Stimulated activated naive B cell treated with anti-CD40 and anti-IgM and Interleukin-4, amounts not matched to agents 10 μg/mL and 1 μg/mL and 100 μg/mL, for 72 hours (primary cell): ENCODE data around the gene TRIM33.
"Not testable (repeated sequence)": the region's sequence is repeated elsewhere in the genome, so short reads cannot be mapped to it uniquely, and the experiment has no call there.

Experiments used
- ATAC-seq, 2 donors: fragments of 150-1000 bp; cut with Tn5 transposase; replicated peaks; 2 replicates each; pipeline ENCODE4 v1.10.0; 2021; ENCODE audit warnings: moderate library complexity in 1 of 2
- DNase-seq: peaks from one replicate; pipeline ENCODE4 v3.0.0; 2021
- H3K27ac Mint-ChIP-seq: one replicate; pipeline ENCODE4 v1.8.0; 2022; ENCODE audit warnings: mild to moderate bottlenecking, mixed read lengths
- H3K27me3 Mint-ChIP-seq, 2 donors: one replicate each; pipeline ENCODE4 v1.8.0; 2022; ENCODE audit warnings: mixed read lengths in 2 of 2
- H3K36me3 Mint-ChIP-seq, 2 donors: one replicate each; pipeline ENCODE4 v1.8.0; 2022; ENCODE audit warnings: mixed read lengths in 2 of 2, mild to moderate bottlenecking in 1 of 2
- H3K4me1 Mint-ChIP-seq, 2 donors: one replicate each; pipeline ENCODE4 v1.8.0; 2022; ENCODE audit warnings: mixed read lengths in 2 of 2, mild to moderate bottlenecking in 1 of 2
- H3K4me3 Mint-ChIP-seq, 2 donors: one replicate each; pipeline ENCODE4 v1.8.0; 2022; ENCODE audit warnings: mild to moderate bottlenecking in 2 of 2, mixed read lengths in 2 of 2, moderate library complexity in 1 of 2
- H3K9me3 Mint-ChIP-seq, 2 donors: one replicate each; pipeline ENCODE4 v1.8.0; 2022; ENCODE audit warnings: mixed read lengths in 2 of 2, mild to moderate bottlenecking in 1 of 2

Gene TRIM33

DNA sequence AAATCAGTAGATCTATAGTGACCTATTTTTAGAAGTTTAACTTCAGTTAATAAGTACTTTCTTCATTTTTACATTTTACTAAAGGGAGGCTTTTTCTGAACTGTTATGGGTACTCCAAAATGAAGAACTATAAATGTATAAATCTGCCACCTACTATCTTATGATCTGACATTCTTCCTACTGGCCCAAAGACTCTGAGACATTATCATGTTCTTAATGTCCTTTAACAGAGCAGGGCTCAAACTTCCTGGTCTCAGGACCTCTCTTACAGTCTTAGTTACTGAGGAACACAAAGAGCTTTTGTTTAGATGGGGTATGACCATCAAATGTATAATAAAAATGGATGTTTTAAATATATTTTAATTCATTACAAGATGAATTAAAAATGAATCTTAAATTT is 8.9 kb downstream of the TRIM33 start:
- no peak overlapping the region for H3K4me3 Mint-ChIP-seq
- ATAC-seq (no peak), DNase-seq (no peak)
- H3K9me3 Mint-ChIP-seq = no peaks in the 10 kb centered on the region
- peaks cover 24 to 26% of the 10 kb centered on the region in 2 donors for H3K36me3 Mint-ChIP-seq
- peaks cover 25 to 52% of the 10 kb centered on the region in 2 donors for H3K4me1 Mint-ChIP-seq
- H3K27ac Mint-ChIP-seq = no peak overlapping the region
- no peaks in the 10 kb centered on the region for H3K27me3 Mint-ChIP-seq

GRCh38 chr1:114499478-114499877 is 11.5 kb downstream of the TRIM33 start:
- H3K27ac Mint-ChIP-seq = no peak overlapping the region
- peaks cover 15 to 16% of the 10 kb centered on the region in 2 donors for H3K36me3 Mint-ChIP-seq
- ATAC-seq = no peak
- no peaks in the 10 kb centered on the region for H3K9me3 Mint-ChIP-seq
- peaks cover 25 to 49% of the 10 kb centered on the region in 2 donors for H3K4me1 Mint-ChIP-seq
- no peak for DNase-seq
- no peaks in the 10 kb centered on the region for H3K27me3 Mint-ChIP-seq
- H3K4me3 Mint-ChIP-seq = no peak overlapping the region

DNA sequence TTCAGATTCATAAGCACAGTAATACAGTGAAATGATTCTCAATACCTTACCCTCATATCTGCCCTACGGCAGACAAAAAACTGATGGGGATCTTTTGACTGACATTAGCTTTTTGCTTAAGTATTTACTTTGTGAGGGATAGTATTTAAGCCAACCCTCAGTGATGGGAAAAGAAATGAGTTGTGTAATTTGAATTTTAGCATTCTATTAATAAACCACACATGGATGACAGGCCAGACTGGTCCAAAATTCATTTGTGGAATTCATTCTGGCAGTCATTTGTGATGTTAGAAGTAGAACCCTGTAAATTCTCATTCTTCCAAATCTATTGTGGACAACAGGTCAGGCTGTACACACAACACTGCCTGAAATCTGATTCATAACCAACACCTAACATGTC is 14.9 kb downstream of the TRIM33 start:
- no peak for ATAC-seq
- H3K27ac Mint-ChIP-seq = no peak overlapping the region

GRCh38 chr1:114495486-114495885 is 15.5 kb downstream of the TRIM33 start:
- Mint-ChIP-seq H3K4me3 (no peak overlapping the region), H3K9me3 (peaks cover 4 to 9% of the 10 kb centered on the region in 2 donors), H3K27ac (no peak overlapping the region), H3K4me1 (peaks cover 24 to 50% of the 10 kb centered on the region in 2 donors), H3K36me3 (peaks cover 27 to 40% of the 10 kb centered on the region in 2 donors), H3K27me3 (no peaks in the 10 kb centered on the region)
- ATAC-seq (no peak), DNase-seq (no peak)

More for the DNA sequence above, 14.9 kb downstream of the TRIM33 start:
- no peaks in the 10 kb centered on the region for H3K27me3 Mint-ChIP-seq
- H3K4me1 Mint-ChIP-seq = peaks cover 22 to 45% of the 10 kb centered on the region in 2 donors
- H3K9me3 Mint-ChIP-seq = peaks cover 4 to 9% of the 10 kb centered on the region in 2 donors
- DNase-seq = no peak
- H3K4me3 Mint-ChIP-seq = no peak overlapping the region
- H3K36me3 Mint-ChIP-seq = peaks cover 27 to 36% of the 10 kb centered on the region in 2 donors

DNA sequence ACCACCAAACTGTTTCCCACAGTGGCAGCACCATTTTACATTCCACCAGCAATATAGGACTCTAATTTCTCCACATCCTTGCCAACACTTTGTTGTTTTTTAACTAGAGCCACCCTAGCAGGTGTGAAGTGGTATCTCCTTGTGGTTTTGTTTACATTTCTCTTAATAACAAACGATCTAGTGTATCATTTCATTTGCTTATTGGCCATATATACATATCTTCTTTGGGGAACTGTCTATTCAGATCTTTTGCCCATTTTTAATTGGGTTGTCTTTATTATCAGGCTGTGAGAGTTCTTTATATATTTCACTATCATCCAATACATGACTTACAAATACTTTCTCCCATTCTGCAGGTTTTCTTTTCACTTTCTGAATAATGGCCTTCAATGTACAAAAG is 18.0 kb downstream of the TRIM33 start:
- H3K4me1 Mint-ChIP-seq = peaks cover 25 to 56% of the 10 kb centered on the region in 2 donors
- ATAC-seq = no peak
- H3K36me3 Mint-ChIP-seq = peaks cover 21 to 39% of the 10 kb centered on the region in 2 donors
- H3K9me3 Mint-ChIP-seq = peaks cover 4 to 9% of the 10 kb centered on the region in 2 donors
- no peak overlapping the region for H3K27ac Mint-ChIP-seq
- no peak for DNase-seq
- no peak overlapping the region for H3K4me3 Mint-ChIP-seq
- no peaks in the 10 kb centered on the region for H3K27me3 Mint-ChIP-seq

- Mint-ChIP-seq H3K4me1 (peaks cover 23 to 50% of the 10 kb centered on the region in 2 donors), H3K4me3 (no peak overlapping the region), H3K27me3 (no peaks in the 10 kb centered on the region), H3K27ac (no peak overlapping the region), H3K9me3 (peaks cover 4 to 10% of the 10 kb centered on the region in 2 donors), H3K36me3 (peaks cover 26 to 51% of the 10 kb centered on the region in 2 donors)
- no peak for DNase-seq
- ATAC-seq = no peak
These were observed 20.7 kb downstream of the TRIM33 start for GRCh38 chr1:114490274-114490693.

DNA sequence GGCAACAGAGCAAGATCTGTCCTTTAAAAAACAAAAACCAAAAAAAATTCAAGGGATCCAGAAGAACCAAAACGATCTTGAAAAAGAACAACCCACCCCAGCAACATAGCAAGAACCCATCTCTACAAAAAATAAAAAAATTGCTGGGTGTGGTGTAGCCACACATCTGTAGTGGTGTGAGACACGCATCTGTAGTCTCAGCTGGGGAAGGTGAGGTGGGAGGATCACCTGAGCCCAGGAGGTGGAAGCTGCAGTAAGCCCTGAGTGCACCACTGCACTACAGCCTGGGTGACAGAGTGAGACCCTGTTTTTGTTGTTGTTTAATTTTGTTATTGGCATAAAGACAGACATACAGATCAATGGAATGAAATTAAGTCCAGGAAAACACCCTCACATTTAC is 22.3 kb downstream of the TRIM33 start:
- Mint-ChIP-seq H3K27me3 (no peaks in the 10 kb centered on the region), H3K4me1 (peaks cover 23 to 51% of the 10 kb centered on the region in 2 donors), H3K27ac (no peak overlapping the region), H3K9me3 (peaks cover 4 to 10% of the 10 kb centered on the region in 2 donors), H3K4me3 (no peak overlapping the region), H3K36me3 (peaks cover 26 to 48% of the 10 kb centered on the region in 2 donors)
- DNase-seq (no peak), ATAC-seq (peak in 1 of 2 donors; percentile 31)

DNA sequence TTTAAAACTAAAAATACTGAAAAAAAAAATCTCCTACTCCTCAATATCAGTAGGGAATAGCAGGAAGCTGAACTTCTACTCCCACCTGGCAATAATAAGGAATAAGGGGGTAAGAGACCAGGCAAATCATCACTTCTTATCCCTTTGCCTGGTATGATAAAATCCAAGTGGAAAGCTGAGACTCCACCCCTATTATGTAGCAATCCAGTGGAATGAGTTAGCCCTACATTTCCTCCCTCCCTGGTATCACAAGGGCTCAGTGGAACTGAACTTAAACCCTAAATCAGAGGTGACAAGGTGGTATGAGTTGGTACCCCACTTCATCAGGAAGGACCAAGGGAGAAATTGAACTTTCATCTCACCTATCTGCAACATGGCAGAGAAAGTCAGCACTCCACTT is 25.7 kb downstream of the TRIM33 start:
- Mint-ChIP-seq H3K27ac (no peak overlapping the region), H3K9me3 (peaks cover 2 to 15% of the 10 kb centered on the region in 2 donors), H3K36me3 (peaks cover 33 to 49% of the 10 kb centered on the region in 2 donors), H3K27me3 (no peaks in the 10 kb centered on the region), H3K4me1 (peaks cover 35 to 60% of the 10 kb centered on the region in 2 donors), H3K4me3 (no peak overlapping the region)
- no peak for ATAC-seq
- no peak for DNase-seq

- Mint-ChIP-seq H3K4me1 (peaks cover 33 to 52% of the 10 kb centered on the region in 2 donors), H3K36me3 (peaks cover 43 to 53% of the 10 kb centered on the region in 2 donors), H3K27ac (peak overlapping the region; percentile 90), H3K4me3 (peak overlapping the region; percentile 14 to 41), H3K27me3 (no peaks in the 10 kb centered on the region), H3K9me3 (peaks cover 9 to 27% of the 10 kb centered on the region in 2 donors)
- peak; percentile 92 to 98 for ATAC-seq
- peak; percentile 26 for DNase-seq
These were observed 28.4 kb downstream of the TRIM33 start for GRCh38 chr1:114482585-114482984.

- H3K27me3 Mint-ChIP-seq, ATAC-seq, H3K4me3 Mint-ChIP-seq, DNase-seq, H3K27ac Mint-ChIP-seq: not testable (repeated sequence)
- H3K4me1 Mint-ChIP-seq = peaks cover 32 to 50% of the 10 kb centered on the region in 2 donors
- peaks cover 7 to 27% of the 10 kb centered on the region in 2 donors for H3K9me3 Mint-ChIP-seq
- H3K36me3 Mint-ChIP-seq = peaks cover 35 to 47% of the 10 kb centered on the region in 2 donors
These were observed 31.4 kb downstream of the TRIM33 start for GRCh38 chr1:114479636-114480035.

DNA sequence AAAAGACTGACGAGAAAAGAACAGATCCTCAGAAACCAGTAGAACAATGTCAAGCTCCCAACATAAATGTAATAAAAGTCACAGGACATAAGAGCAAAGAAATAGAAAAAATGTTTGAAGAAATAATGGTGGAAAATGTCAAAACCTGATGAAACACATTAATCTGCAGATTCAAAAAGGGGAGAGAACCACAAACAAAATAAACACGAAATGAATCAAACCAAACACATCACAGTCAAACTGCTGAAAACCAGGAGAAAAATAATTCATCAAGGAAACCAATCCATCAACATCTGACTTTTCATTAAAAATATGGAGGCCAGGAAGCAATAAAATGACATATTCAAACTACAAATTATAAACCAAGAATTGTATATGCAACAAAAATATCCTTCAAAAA is 31.9 kb downstream of the TRIM33 start:
- Mint-ChIP-seq H3K27me3 (no peaks in the 10 kb centered on the region), H3K27ac (peak overlapping the region; percentile 25), H3K9me3 (peaks cover 7 to 27% of the 10 kb centered on the region in 2 donors), H3K4me1 (peaks cover 32 to 52% of the 10 kb centered on the region in 2 donors), H3K4me3 (no peak overlapping the region), H3K36me3 (peaks cover 35 to 47% of the 10 kb centered on the region in 2 donors)
- ATAC-seq (no peak), DNase-seq (no peak)

DNA sequence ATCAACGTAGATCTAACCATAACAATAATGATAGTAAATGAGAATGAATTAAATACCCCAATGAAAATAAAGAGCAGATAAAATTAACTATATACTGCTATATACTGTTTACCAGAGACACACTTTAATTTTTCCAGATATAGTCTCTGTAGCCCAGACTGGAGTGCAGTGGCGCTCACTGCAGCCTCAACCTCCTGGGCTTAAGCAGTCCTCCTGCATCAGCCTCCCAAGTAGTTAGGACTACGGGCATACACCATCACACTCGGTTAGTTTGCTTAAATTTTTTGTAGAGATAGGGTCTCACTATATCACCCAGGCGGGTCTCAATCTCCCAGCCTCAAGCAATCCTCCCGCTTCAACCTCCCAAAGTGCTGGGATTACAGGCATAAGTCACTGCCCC is 37.2 kb downstream of the TRIM33 start:
- Mint-ChIP-seq H3K36me3 (peaks cover 30 to 38% of the 10 kb centered on the region in 2 donors), H3K27ac (no peak overlapping the region), H3K27me3 (no peaks in the 10 kb centered on the region), H3K4me3 (no peak overlapping the region), H3K9me3 (peaks cover 4 to 11% of the 10 kb centered on the region in 2 donors), H3K4me1 (peaks cover 22 to 58% of the 10 kb centered on the region in 2 donors)
- ATAC-seq (no peak), DNase-seq (no peak)

DNA sequence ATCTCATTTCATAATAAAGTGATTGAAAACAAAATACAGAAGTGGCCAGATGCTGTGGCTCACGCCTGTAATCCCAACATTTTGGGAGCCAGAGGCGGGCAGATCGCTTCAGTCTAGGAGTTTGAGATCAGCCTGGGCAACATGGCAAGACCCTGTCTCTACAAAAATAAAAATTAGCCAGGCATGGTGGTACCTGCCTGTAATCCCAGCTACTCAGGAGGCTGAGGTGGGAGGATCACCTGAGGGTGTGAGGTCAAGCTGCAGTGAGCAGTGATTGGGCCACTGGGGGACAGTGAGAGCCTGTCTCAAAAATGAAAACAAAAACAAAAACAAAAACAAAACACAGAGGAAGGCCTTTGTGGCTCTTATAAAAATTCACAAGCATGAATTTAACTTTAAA is 38.6 kb downstream of the TRIM33 start:
- H3K27ac Mint-ChIP-seq = no peak overlapping the region
- ATAC-seq (no peak), DNase-seq (no peak)
- no peaks in the 10 kb centered on the region for H3K27me3 Mint-ChIP-seq
- no peak overlapping the region for H3K4me3 Mint-ChIP-seq
- H3K4me1 Mint-ChIP-seq = peaks cover 27 to 65% of the 10 kb centered on the region in 2 donors
- H3K9me3 Mint-ChIP-seq = peaks cover 4 to 5% of the 10 kb centered on the region in 2 donors
- peaks cover 25 to 39% of the 10 kb centered on the region in 2 donors for H3K36me3 Mint-ChIP-seq

- Mint-ChIP-seq H3K4me1 (peaks cover 32 to 75% of the 10 kb centered on the region in 2 donors), H3K9me3 (peaks cover 4 to 5% of the 10 kb centered on the region in 2 donors), H3K36me3 (peaks cover 25 to 43% of the 10 kb centered on the region in 2 donors), H3K27me3 (no peaks in the 10 kb centered on the region), H3K27ac (no peak overlapping the region), H3K4me3 (no peak overlapping the region)
- DNase-seq (no peak), ATAC-seq (no peak)
These were observed 40.3 kb downstream of the TRIM33 start for GRCh38 chr1:114470681-114471080.

- no peak for DNase-seq
- Mint-ChIP-seq H3K9me3 (peaks cover 4 to 5% of the 10 kb centered on the region in 2 donors), H3K27me3 (no peaks in the 10 kb centered on the region), H3K4me3 (no peak overlapping the region), H3K27ac (no peak overlapping the region), H3K36me3 (peaks cover 26 to 44% of the 10 kb centered on the region in 2 donors), H3K4me1 (peaks cover 32 to 71% of the 10 kb centered on the region in 2 donors)
- peak; percentile 25 to 73 for ATAC-seq
These were observed 42.1 kb downstream of the TRIM33 start for GRCh38 chr1:114468710-114469468.
